WTC11 (cell line): ENCODE data around the gene DCP1B. TPM values are rescaled to one million over a fixed set of nuclear protein-coding genes. Genes with fewer than 3 reads are reported as not detected.

Experiments
- ATAC-seq: fragments of 200-7000 bp; cut with Tn5 transposase; 2 replicates; pipeline ENCODE4 v1.10.0; 2021; ENCODE audit warnings: mild to moderate bottlenecking, moderate library complexity
- CTCF ChIA-PET: fragments of 300-600 bp; sonication (Branson Sonifier 250); formaldehyde crosslinking; loops from one replicate; lab custom pipeline; 2021; ENCODE audit warnings: antibody characterized with exemption; lab: Charles Lee
- POLR2A ChIA-PET: fragments of 350-600 bp; sonication (Branson Sonifier 250); formaldehyde crosslinking; loops from one replicate; lab custom pipeline; 2021; ENCODE audit warnings: antibody characterized with exemption; lab: Charles Lee
- DNase-seq: peaks from one replicate; pipeline ENCODE4 v3.0.0; 2021; ENCODE audit warnings: low spot score
- H3K27ac Mint-ChIP-seq: 2 replicates; pipeline ENCODE4 v1.8.0; 2021; ENCODE audit warnings: mixed read lengths
- H3K27me3 Mint-ChIP-seq: 2 replicates; pipeline ENCODE4 v1.8.0; 2021; ENCODE audit warnings: low read depth, mild to moderate bottlenecking, moderate library complexity, mixed read lengths
- H3K36me3 Mint-ChIP-seq: 2 replicates; pipeline ENCODE4 v1.8.0; 2021; ENCODE audit warnings: mixed read lengths
- H3K4me1 Mint-ChIP-seq: 2 replicates; pipeline ENCODE4 v1.8.0; 2022; ENCODE audit warnings: mixed read lengths
- H3K4me3 Mint-ChIP-seq: 2 replicates; pipeline ENCODE4 v1.8.0; 2021; ENCODE audit warnings: mild to moderate bottlenecking, moderate library complexity, mixed read lengths
- H3K9me3 Mint-ChIP-seq: 2 replicates; pipeline ENCODE4 v1.8.0; 2021; ENCODE audit warnings: mixed read lengths
- ATF1 ChIP-seq: sonication (generic); formaldehyde crosslinking; IDR thresholded peaks from 2 replicates; pipeline ENCODE4 v1.8.1; 2023; ENCODE audit warnings: mild to moderate bottlenecking, moderate library complexity, missing genetic modification reagents
- EMX1 ChIP-seq: fragments of 250-450 bp; sonication (Bioruptor Pico); IDR thresholded peaks from 2 replicates; pipeline ENCODE4 v1.8.0; 2021; ENCODE audit warnings: mild to moderate bottlenecking
- ESRRA ChIP-seq: sonication (generic); formaldehyde crosslinking; IDR thresholded peaks from 2 replicates; pipeline ENCODE4 v1.8.1; 2022; ENCODE audit warnings: mild to moderate bottlenecking, missing genetic modification reagents, borderline replicate concordance
- FOXJ3 ChIP-seq: sonication (generic); formaldehyde crosslinking; IDR thresholded peaks from 2 replicates; pipeline ENCODE4 v1.9.0; 2021; ENCODE audit warnings: missing genetic modification reagents, mild to moderate bottlenecking, borderline replicate concordance
- FOXP1 ChIP-seq: sonication (generic); formaldehyde crosslinking; IDR thresholded peaks from 2 replicates; pipeline ENCODE4 v1.8.0; 2022; ENCODE audit warnings: missing genetic modification reagents, mild to moderate bottlenecking, moderate library complexity, borderline replicate concordance
- GRHL2 ChIP-seq: fragments of 250-450 bp; sonication (Bioruptor Pico); IDR thresholded peaks from 2 replicates; pipeline ENCODE4 v1.8.0; 2022; ENCODE audit warnings: mild to moderate bottlenecking, moderate library complexity; ENCODE audit not compliant: insufficient replicate concordance, severe bottlenecking
- IRF2 ChIP-seq: sonication (generic); formaldehyde crosslinking; IDR thresholded peaks from 2 replicates; pipeline ENCODE4 v1.8.0; 2022; ENCODE audit warnings: low read depth, missing genetic modification reagents, borderline replicate concordance
- KAT7 ChIP-seq: sonication (generic); formaldehyde crosslinking; IDR thresholded peaks from 2 replicates; pipeline ENCODE4 v1.8.1; 2023; ENCODE audit warnings: missing genetic modification reagents, mild to moderate bottlenecking, borderline replicate concordance
- NR2C2 ChIP-seq: sonication (generic); formaldehyde crosslinking; IDR thresholded peaks from 2 replicates; pipeline ENCODE4 v1.8.0; 2022; ENCODE audit warnings: mild to moderate bottlenecking, missing genetic modification reagents
- PRRX2 ChIP-seq: fragments of 250-450 bp; sonication (Bioruptor Pico); IDR thresholded peaks from 2 replicates; pipeline ENCODE4 v1.8.0; 2021; ENCODE audit warnings: mild to moderate bottlenecking
- RORB ChIP-seq: fragments of 250-450 bp; sonication (Bioruptor Pico); IDR thresholded peaks from 2 replicates; pipeline ENCODE4 v1.9.0; 2021; ENCODE audit warnings: mild to moderate bottlenecking
- SP1 ChIP-seq: sonication (generic); formaldehyde crosslinking; conservative IDR thresholded peaks from 2 replicates; pipeline ENCODE4 v1.8.1; 2022; ENCODE audit warnings: missing genetic modification reagents
- ZBTB21 ChIP-seq: sonication (generic); formaldehyde crosslinking; IDR thresholded peaks from 2 replicates; pipeline ENCODE4 v1.8.1; 2023; ENCODE audit warnings: mild to moderate bottlenecking, missing genetic modification reagents, borderline replicate concordance
- ZNF396 ChIP-seq: fragments of 250-450 bp; sonication (Bioruptor Pico); IDR thresholded peaks from 2 replicates; pipeline ENCODE4 v1.8.0; 2021; ENCODE audit warnings: mild to moderate bottlenecking, moderate library complexity, borderline replicate concordance
- total RNA-seq: library from RNA; stranded (reverse); gene quantifications from 3 replicates; pipeline ENCODE4 v1.2.3, GENCODE V29; 2021
- TF ChIP-seq, protein P1 (sequence below): sonication (generic); formaldehyde crosslinking; IDR thresholded peaks from 2 replicates; pipeline ENCODE4 v1.8.1; 2022; ENCODE audit warnings: low read depth, missing genetic modification reagents, borderline replicate concordance
- TF ChIP-seq, protein P2 (sequence below): sonication (generic); formaldehyde crosslinking; IDR thresholded peaks from 2 replicates; pipeline ENCODE4 v1.8.1; 2023; ENCODE audit warnings: mild to moderate bottlenecking, moderate library complexity, missing genetic modification reagents
- TF ChIP-seq, protein P3 (sequence below): sonication (generic); formaldehyde crosslinking; IDR thresholded peaks from 2 replicates; pipeline ENCODE4 v1.8.1; 2023; ENCODE audit warnings: mild to moderate bottlenecking, missing genetic modification reagents, borderline replicate concordance
- TF ChIP-seq, protein P4 (sequence below): sonication (generic); formaldehyde crosslinking; IDR thresholded peaks from 2 replicates; pipeline ENCODE4 v1.8.1; 2022; ENCODE audit warnings: missing genetic modification reagents, borderline replicate concordance
- TF ChIP-seq, protein P5 (sequence below): sonication (generic); formaldehyde crosslinking; IDR thresholded peaks from 2 replicates; pipeline ENCODE4 v1.8.1; 2023; ENCODE audit warnings: mild to moderate bottlenecking, missing genetic modification reagents, moderate library complexity
- TF ChIP-seq, protein P6 (sequence below): fragments of 250-450 bp; sonication (Bioruptor Pico); IDR thresholded peaks from 2 replicates; pipeline ENCODE4 v1.8.0; 2021; ENCODE audit warnings: mild to moderate bottlenecking

DCP1B gene
- total RNA-seq, 1 experiment from 2014 or later, result 25.1 TPM

DNA sequence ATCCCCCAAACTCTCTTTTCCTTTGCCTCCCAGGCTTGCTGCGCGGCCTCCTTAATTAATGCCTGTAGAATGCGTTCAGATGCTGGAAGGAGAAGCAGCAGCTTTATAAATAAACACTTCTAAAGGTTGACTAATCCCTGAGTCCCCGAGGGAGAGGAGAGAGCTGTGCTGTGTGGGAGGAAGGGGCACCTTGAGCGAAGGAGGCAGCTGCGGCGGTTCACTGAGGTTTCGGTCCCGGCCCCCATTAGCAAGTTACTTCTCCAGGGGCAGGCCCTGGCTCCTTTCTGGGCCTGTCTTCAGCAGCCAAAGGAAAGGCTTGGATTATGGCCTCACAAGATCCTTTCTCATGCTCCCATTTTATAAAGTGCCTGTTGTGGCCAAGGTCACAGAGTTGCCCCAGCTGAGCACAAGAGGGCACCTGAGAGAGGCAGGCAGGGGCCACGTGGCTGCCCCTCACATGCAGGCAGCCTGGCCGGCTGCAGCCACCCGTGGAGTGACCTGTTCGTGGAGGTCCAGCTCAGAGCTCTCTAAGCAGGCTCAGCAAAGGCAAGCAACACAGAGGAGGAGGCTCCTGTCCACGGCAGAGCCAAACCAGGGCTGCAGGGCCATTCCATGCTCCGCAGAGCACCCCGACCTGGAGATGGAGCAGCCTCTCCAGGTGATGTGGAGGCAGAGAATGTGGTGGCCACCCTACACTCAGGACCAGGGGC, 70.8 kb downstream of the DCP1B start (continued):
- TF ChIP-seq, protein P1, sequence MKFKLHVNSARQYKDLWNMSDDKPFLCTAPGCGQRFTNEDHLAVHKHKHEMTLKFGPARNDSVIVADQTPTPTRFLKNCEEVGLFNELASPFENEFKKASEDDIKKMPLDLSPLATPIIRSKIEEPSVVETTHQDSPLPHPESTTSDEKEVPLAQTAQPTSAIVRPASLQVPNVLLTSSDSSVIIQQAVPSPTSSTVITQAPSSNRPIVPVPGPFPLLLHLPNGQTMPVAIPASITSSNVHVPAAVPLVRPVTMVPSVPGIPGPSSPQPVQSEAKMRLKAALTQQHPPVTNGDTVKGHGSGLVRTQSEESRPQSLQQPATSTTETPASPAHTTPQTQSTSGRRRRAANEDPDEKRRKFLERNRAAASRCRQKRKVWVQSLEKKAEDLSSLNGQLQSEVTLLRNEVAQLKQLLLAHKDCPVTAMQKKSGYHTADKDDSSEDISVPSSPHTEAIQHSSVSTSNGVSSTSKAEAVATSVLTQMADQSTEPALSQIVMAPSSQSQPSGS (CRISPR knock-in tag), result no peak
- TF ChIP-seq, protein P2, sequence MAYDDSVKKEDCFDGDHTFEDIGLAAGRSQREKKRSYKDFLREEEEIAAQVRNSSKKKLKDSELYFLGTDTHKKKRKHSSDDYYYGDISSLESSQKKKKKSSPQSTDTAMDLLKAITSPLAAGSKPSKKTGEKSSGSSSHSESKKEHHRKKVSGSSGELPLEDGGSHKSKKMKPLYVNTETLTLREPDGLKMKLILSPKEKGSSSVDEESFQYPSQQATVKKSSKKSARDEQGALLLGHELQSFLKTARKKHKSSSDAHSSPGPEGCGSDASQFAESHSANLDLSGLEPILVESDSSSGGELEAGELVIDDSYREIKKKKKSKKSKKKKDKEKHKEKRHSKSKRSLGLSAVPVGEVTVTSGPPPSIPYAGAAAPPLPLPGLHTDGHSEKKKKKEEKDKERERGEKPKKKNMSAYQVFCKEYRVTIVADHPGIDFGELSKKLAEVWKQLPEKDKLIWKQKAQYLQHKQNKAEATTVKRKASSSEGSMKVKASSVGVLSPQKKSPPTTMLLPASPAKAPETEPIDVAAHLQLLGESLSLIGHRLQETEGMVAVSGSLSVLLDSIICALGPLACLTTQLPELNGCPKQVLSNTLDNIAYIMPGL (CRISPR knock-in tag), result no peak
- TF ChIP-seq ZBTB21 (CRISPR knock-in tag), result no peak
- no peak for TF ChIP-seq ESRRA
- no peak for TF ChIP-seq NR2C2 (CRISPR knock-in tag)
- TF ChIP-seq RORB, result no peak
- TF ChIP-seq, all 79 proteins: peak for 3

DNA sequence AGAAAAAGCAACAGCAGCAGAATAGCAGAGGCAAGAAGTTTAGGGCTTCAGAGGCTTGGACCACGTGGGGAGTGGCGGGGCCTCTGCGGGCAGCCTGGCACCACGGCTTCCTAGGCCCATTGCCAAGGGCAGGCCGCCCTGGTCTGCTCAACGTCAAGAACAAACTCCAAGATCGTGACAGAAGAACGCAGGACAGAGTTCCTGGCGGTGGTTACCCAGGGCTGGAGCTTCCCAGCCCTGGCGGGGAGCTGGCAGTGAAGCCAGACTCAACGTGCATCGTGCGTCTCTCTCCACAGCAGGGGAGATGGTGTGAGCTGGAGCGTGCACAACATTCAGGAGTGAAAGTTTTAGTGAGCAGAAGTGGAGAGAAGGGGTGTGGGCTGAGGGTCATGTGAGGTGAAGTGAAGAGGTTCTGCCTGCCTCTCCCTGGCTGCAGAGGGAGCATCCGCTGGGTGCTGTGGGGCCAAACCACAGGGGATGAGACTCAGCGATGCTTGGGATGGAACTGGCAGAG, 71.9 kb downstream of the DCP1B start:
- Mint-ChIP-seq H3K27me3 (no peaks in the 10 kb centered on the region), H3K27ac (no peak overlapping the region), H3K4me1 (no peaks in the 10 kb centered on the region), H3K9me3 (no peaks in the 10 kb centered on the region), H3K36me3 (no peaks in the 10 kb centered on the region), H3K4me3 (no peak overlapping the region)
- ChIA-PET CTCF (interaction anchor here (1.0 kb wide), 1 partner anchor 10 kb away, joined by 3 read pairs; no protein-coding TSS in a partner anchor), POLR2A (no interaction called here)
- DNase-seq (no peak), ATAC-seq (no peak)
- no peak for TF ChIP-seq IRF2 (CRISPR knock-in tag)
- no peak for TF ChIP-seq KAT7 (CRISPR knock-in tag)
- TF ChIP-seq ATF1 (CRISPR knock-in tag), result no peak
- TF ChIP-seq FOXP1 (CRISPR knock-in tag), result no peak
- no peak for TF ChIP-seq SP1 (CRISPR knock-in tag)
- TF ChIP-seq, protein P3, sequence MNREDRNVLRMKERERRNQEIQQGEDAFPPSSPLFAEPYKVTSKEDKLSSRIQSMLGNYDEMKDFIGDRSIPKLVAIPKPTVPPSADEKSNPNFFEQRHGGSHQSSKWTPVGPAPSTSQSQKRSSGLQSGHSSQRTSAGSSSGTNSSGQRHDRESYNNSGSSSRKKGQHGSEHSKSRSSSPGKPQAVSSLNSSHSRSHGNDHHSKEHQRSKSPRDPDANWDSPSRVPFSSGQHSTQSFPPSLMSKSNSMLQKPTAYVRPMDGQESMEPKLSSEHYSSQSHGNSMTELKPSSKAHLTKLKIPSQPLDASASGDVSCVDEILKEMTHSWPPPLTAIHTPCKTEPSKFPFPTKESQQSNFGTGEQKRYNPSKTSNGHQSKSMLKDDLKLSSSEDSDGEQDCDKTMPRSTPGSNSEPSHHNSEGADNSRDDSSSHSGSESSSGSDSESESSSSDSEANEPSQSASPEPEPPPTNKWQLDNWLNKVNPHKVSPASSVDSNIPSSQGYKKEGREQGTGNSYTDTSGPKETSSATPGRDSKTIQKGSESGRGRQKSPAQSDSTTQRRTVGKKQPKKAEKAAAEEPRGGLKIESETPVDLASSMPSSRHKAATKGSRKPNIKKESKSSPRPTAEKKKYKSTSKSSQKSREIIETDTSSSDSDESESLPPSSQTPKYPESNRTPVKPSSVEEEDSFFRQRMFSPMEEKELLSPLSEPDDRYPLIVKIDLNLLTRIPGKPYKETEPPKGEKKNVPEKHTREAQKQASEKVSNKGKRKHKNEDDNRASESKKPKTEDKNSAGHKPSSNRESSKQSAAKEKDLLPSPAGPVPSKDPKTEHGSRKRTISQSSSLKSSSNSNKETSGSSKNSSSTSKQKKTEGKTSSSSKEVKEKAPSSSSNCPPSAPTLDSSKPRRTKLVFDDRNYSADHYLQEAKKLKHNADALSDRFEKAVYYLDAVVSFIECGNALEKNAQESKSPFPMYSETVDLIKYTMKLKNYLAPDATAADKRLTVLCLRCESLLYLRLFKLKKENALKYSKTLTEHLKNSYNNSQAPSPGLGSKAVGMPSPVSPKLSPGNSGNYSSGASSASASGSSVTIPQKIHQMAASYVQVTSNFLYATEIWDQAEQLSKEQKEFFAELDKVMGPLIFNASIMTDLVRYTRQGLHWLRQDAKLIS (CRISPR knock-in tag), result no peak
- no peak for TF ChIP-seq FOXJ3 (CRISPR knock-in tag)
- TF ChIP-seq, protein P1 (CRISPR knock-in tag), result no peak
- no peak for TF ChIP-seq RORB
- TF ChIP-seq, protein P4, sequence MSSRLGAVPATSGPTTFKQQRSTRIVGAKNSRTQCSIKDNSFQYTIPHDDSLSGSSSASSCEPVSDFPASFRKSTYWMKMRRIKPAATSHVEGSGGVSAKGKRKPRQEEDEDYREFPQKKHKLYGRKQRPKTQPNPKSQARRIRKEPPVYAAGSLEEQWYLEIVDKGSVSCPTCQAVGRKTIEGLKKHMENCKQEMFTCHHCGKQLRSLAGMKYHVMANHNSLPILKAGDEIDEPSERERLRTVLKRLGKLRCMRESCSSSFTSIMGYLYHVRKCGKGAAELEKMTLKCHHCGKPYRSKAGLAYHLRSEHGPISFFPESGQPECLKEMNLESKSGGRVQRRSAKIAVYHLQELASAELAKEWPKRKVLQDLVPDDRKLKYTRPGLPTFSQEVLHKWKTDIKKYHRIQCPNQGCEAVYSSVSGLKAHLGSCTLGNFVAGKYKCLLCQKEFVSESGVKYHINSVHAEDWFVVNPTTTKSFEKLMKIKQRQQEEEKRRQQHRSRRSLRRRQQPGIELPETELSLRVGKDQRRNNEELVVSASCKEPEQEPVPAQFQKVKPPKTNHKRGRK (CRISPR knock-in tag), result no peak
- no peak for TF ChIP-seq EMX1
- TF ChIP-seq, protein P5, sequence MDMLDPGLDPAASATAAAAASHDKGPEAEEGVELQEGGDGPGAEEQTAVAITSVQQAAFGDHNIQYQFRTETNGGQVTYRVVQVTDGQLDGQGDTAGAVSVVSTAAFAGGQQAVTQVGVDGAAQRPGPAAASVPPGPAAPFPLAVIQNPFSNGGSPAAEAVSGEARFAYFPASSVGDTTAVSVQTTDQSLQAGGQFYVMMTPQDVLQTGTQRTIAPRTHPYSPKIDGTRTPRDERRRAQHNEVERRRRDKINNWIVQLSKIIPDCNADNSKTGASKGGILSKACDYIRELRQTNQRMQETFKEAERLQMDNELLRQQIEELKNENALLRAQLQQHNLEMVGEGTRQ (CRISPR knock-in tag), result no peak
- no peak for TF ChIP-seq PRRX2 (CRISPR knock-in tag)
- no peak for TF ChIP-seq ZNF396 (CRISPR knock-in tag)
- no peak for TF ChIP-seq GRHL2
- TF ChIP-seq, protein P6, sequence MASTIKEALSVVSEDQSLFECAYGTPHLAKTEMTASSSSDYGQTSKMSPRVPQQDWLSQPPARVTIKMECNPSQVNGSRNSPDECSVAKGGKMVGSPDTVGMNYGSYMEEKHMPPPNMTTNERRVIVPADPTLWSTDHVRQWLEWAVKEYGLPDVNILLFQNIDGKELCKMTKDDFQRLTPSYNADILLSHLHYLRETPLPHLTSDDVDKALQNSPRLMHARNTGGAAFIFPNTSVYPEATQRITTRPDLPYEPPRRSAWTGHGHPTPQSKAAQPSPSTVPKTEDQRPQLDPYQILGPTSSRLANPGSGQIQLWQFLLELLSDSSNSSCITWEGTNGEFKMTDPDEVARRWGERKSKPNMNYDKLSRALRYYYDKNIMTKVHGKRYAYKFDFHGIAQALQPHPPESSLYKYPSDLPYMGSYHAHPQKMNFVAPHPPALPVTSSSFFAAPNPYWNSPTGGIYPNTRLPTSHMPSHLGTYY (CRISPR knock-in tag), result no peak
